NCI-H524 treated with DMSO at 0.1 percent for 48 hours (cell line): ENCODE results near the gene MTHFD2L.
"Not testable (repeated sequence)": the region's sequence is repeated elsewhere in the genome, so short reads cannot be mapped to it uniquely, and the experiment has no call there.

ENCODE experiments used
- DNase-seq: peaks from one replicate; lab custom pipeline; 2025; lab: John Stamatoyannopoulos, UW

Gene MTHFD2L

GRCh38 chr4:74189331-74190043 is 31.6 kb downstream of the MTHFD2L start:
- no peak for DNase-seq

GRCh38 chr4:74190332-74190731 is 32.4 kb downstream of the MTHFD2L start:
- DNase-seq: no peak

- DNase-seq: no peak
Measured at GRCh38 chr4:74190919-74191397, 33.0 kb downstream of the MTHFD2L start.

GRCh38 chr4:74197080-74197479 is 39.2 kb downstream of the MTHFD2L start:
- DNase-seq: no peak

GRCh38 chr4:74202062-74202586 is 44.2 kb downstream of the MTHFD2L start:
- no peak for DNase-seq

- DNase-seq: no peak
Measured at GRCh38 chr4:74203467-74203866, 45.5 kb downstream of the MTHFD2L start.

- no peak for DNase-seq
Measured at GRCh38 chr4:74205046-74205445, 47.1 kb downstream of the MTHFD2L start.

GRCh38 chr4:74205559-74205958 is 47.6 kb downstream of the MTHFD2L start:
- DNase-seq: no peak

- DNase-seq: no peak
Measured at GRCh38 chr4:74206088-74206825, 48.3 kb downstream of the MTHFD2L start.

GRCh38 chr4:74214457-74215159 is 56.7 kb downstream of the MTHFD2L start:
- DNase-seq: not testable (repeated sequence)

- not testable (repeated sequence) for DNase-seq
Measured at GRCh38 chr4:74215236-74215635, 57.3 kb downstream of the MTHFD2L start.

GRCh38 chr4:74217365-74217764 is 59.4 kb downstream of the MTHFD2L start:
- no peak for DNase-seq

GRCh38 chr4:74218201-74218600 is 60.3 kb downstream of the MTHFD2L start:
- DNase-seq: no peak

GRCh38 chr4:74219240-74219639 is 61.3 kb downstream of the MTHFD2L start:
- DNase-seq: no peak

- no peak for DNase-seq
Measured at GRCh38 chr4:74223098-74223497, 65.2 kb downstream of the MTHFD2L start.

GRCh38 chr4:74223801-74224200 is 65.9 kb downstream of the MTHFD2L start:
- no peak for DNase-seq

- no peak for DNase-seq
Measured at GRCh38 chr4:74228691-74229640, 71.0 kb downstream of the MTHFD2L start.

GRCh38 chr4:74230902-74231499 is 73.1 kb downstream of the MTHFD2L start:
- DNase-seq: no peak

GRCh38 chr4:74235135-74235534 is 77.2 kb downstream of the MTHFD2L start:
- no peak for DNase-seq

GRCh38 chr4:74237425-74237966 is 79.6 kb downstream of the MTHFD2L start:
- DNase-seq: no peak

- no peak for DNase-seq
Measured at GRCh38 chr4:74244049-74244448, 86.1 kb downstream of the MTHFD2L start.
